Stimulated activated naive B cell treated with anti-CD40 and anti-IgM and Interleukin-4, amounts not matched to agents 10 μg/mL and 1 μg/mL and 100 μg/mL, for 72 hours (primary cell): ENCODE data around the gene METTL5.
"Not testable (repeated sequence)": the region's sequence is repeated elsewhere in the genome, so short reads cannot be mapped to it uniquely, and the experiment has no call there.

ENCODE experiments used
- ATAC-seq, 2 donors: fragments of 150-1000 bp; cut with Tn5 transposase; replicated peaks; 2 replicates each; pipeline ENCODE4 v1.10.0; 2021; ENCODE audit warnings: moderate library complexity in 1 of 2
- DNase-seq: peaks from one replicate; pipeline ENCODE4 v3.0.0; 2021
- H3K27ac Mint-ChIP-seq: one replicate; pipeline ENCODE4 v1.8.0; 2022; ENCODE audit warnings: mild to moderate bottlenecking, mixed read lengths
- H3K27me3 Mint-ChIP-seq, 2 donors: one replicate each; pipeline ENCODE4 v1.8.0; 2022; ENCODE audit warnings: mixed read lengths in 2 of 2
- H3K36me3 Mint-ChIP-seq, 2 donors: one replicate each; pipeline ENCODE4 v1.8.0; 2022; ENCODE audit warnings: mixed read lengths in 2 of 2, mild to moderate bottlenecking in 1 of 2
- H3K4me1 Mint-ChIP-seq, 2 donors: one replicate each; pipeline ENCODE4 v1.8.0; 2022; ENCODE audit warnings: mixed read lengths in 2 of 2, mild to moderate bottlenecking in 1 of 2
- H3K4me3 Mint-ChIP-seq, 2 donors: one replicate each; pipeline ENCODE4 v1.8.0; 2022; ENCODE audit warnings: mild to moderate bottlenecking in 2 of 2, mixed read lengths in 2 of 2, moderate library complexity in 1 of 2
- H3K9me3 Mint-ChIP-seq, 2 donors: one replicate each; pipeline ENCODE4 v1.8.0; 2022; ENCODE audit warnings: mixed read lengths in 2 of 2, mild to moderate bottlenecking in 1 of 2

Gene METTL5

GRCh38 chr2:169824373-169825333, at the start of gene METTL5:
METTL5 (minus strand) TSS chr2:169824905; CDS start chr2:169824597, 308 bp downstream.
- Mint-ChIP-seq H3K36me3 (peaks cover 11 to 24% of the 10 kb centered on the region in 2 donors), H3K27me3 (no peaks in the 10 kb centered on the region), H3K4me1 (peaks cover 27 to 52% of the 10 kb centered on the region in 2 donors), H3K4me3 (peak within 1 kb of the TSS; percentile 94), H3K9me3 (peaks cover 0 to 2% of the 10 kb centered on the region in 2 donors), H3K27ac (peak within 1 kb of the TSS; percentile 96)
- peak; percentile 67 to 71 for ATAC-seq
- DNase-seq = peak; percentile 79

- Mint-ChIP-seq H3K27ac (no peak overlapping the region), H3K4me3 (no peak overlapping the region), H3K36me3 (peaks cover 4 to 13% of the 10 kb centered on the region in 2 donors), H3K9me3 (no peaks in the 10 kb centered on the region), H3K27me3 (no peaks in the 10 kb centered on the region), H3K4me1 (peaks cover 2 to 8% of the 10 kb centered on the region in 2 donors)
- DNase-seq (no peak), ATAC-seq (no peak)
Measured at GRCh38 chr2:169871994-169872393, 47.3 kb upstream of the METTL5 start.

GRCh38 chr2:169871369-169871768, 46.7 kb upstream of the METTL5 start:
- not testable (repeated sequence) for H3K27ac Mint-ChIP-seq, DNase-seq, H3K4me3 Mint-ChIP-seq, H3K4me1 Mint-ChIP-seq, ATAC-seq, H3K9me3 Mint-ChIP-seq, H3K36me3 Mint-ChIP-seq, H3K27me3 Mint-ChIP-seq

- Mint-ChIP-seq H3K36me3 (peaks cover 0 to 7% of the 10 kb centered on the region in 2 donors), H3K27ac (peak overlapping the region; percentile 37), H3K4me1 (peaks cover 4 to 8% of the 10 kb centered on the region in 2 donors), H3K9me3 (no peaks in the 10 kb centered on the region), H3K27me3 (no peaks in the 10 kb centered on the region), H3K4me3 (no peak overlapping the region)
- DNase-seq (no peak), ATAC-seq (no peak)
Measured at GRCh38 chr2:169868951-169869350, 44.2 kb upstream of the METTL5 start.

GRCh38 chr2:169867579-169867978, 42.9 kb upstream of the METTL5 start:
- no peak for DNase-seq
- Mint-ChIP-seq H3K4me3 (no peak overlapping the region), H3K27me3 (no peaks in the 10 kb centered on the region), H3K4me1 (peaks cover 7 to 8% of the 10 kb centered on the region in 2 donors), H3K9me3 (no peaks in the 10 kb centered on the region), H3K36me3 (peaks cover 0 to 7% of the 10 kb centered on the region in 2 donors), H3K27ac (no peak overlapping the region)
- no peak for ATAC-seq

- not testable (repeated sequence) for H3K9me3 Mint-ChIP-seq, DNase-seq, ATAC-seq, H3K27me3 Mint-ChIP-seq, H3K27ac Mint-ChIP-seq, H3K4me3 Mint-ChIP-seq
- peaks cover 3 to 12% of the 10 kb centered on the region in 2 donors for H3K36me3 Mint-ChIP-seq
- H3K4me1 Mint-ChIP-seq = peaks cover 8 to 10% of the 10 kb centered on the region in 2 donors
Measured at GRCh38 chr2:169866230-169866629, 41.5 kb upstream of the METTL5 start.

GRCh38 chr2:169865492-169865891, 40.8 kb upstream of the METTL5 start:
- Mint-ChIP-seq H3K9me3 (no peaks in the 10 kb centered on the region), H3K27me3 (no peaks in the 10 kb centered on the region), H3K36me3 (peaks cover 3 to 10% of the 10 kb centered on the region in 2 donors), H3K4me1 (peaks cover 8 to 10% of the 10 kb centered on the region in 2 donors), H3K4me3 (no peak overlapping the region), H3K27ac (no peak overlapping the region)
- no peak for ATAC-seq
- no peak for DNase-seq

GRCh38 chr2:169862816-169863215, 38.1 kb upstream of the METTL5 start:
- Mint-ChIP-seq H3K27me3 (no peaks in the 10 kb centered on the region), H3K4me1 (peaks cover 0 to 11% of the 10 kb centered on the region in 2 donors)
- ATAC-seq = no peak

GRCh38 chr2:169860149-169860548, 35.4 kb upstream of the METTL5 start:
- peaks cover 0 to 10% of the 10 kb centered on the region in 2 donors for H3K4me1 Mint-ChIP-seq
- no peaks in the 10 kb centered on the region for H3K9me3 Mint-ChIP-seq
- H3K36me3 Mint-ChIP-seq = peaks cover 7 to 17% of the 10 kb centered on the region in 2 donors
- DNase-seq (no peak), ATAC-seq (no peak)
- H3K4me3 Mint-ChIP-seq = no peak overlapping the region
- H3K27ac Mint-ChIP-seq = peak overlapping the region; percentile 42
- no peaks in the 10 kb centered on the region for H3K27me3 Mint-ChIP-seq

More at GRCh38 chr2:169862816-169863215, 38.1 kb upstream of the METTL5 start:
- Mint-ChIP-seq H3K9me3 (no peaks in the 10 kb centered on the region), H3K4me3 (no peak overlapping the region), H3K36me3 (peaks cover 7 to 17% of the 10 kb centered on the region in 2 donors), H3K27ac (no peak overlapping the region)
- no peak for DNase-seq

GRCh38 chr2:169859423-169859822, 34.7 kb upstream of the METTL5 start:
- Mint-ChIP-seq H3K4me3 (no peak overlapping the region), H3K4me1 (peaks cover 0 to 10% of the 10 kb centered on the region in 2 donors), H3K36me3 (peaks cover 7 to 17% of the 10 kb centered on the region in 2 donors), H3K27me3 (no peaks in the 10 kb centered on the region), H3K9me3 (no peaks in the 10 kb centered on the region), H3K27ac (no peak overlapping the region)
- no peak for ATAC-seq
- DNase-seq = no peak

- DNase-seq, ATAC-seq, H3K27me3 Mint-ChIP-seq, H3K27ac Mint-ChIP-seq, H3K4me3 Mint-ChIP-seq, H3K9me3 Mint-ChIP-seq: not testable (repeated sequence)
- H3K4me1 Mint-ChIP-seq = peaks cover 9 to 25% of the 10 kb centered on the region in 2 donors
- peaks cover 12 to 28% of the 10 kb centered on the region in 2 donors for H3K36me3 Mint-ChIP-seq
Measured at GRCh38 chr2:169855281-169856258, 30.9 kb upstream of the METTL5 start.

- H3K27me3 Mint-ChIP-seq = no peaks in the 10 kb centered on the region
- peaks cover 14 to 31% of the 10 kb centered on the region in 2 donors for H3K36me3 Mint-ChIP-seq
- H3K9me3 Mint-ChIP-seq = peaks cover 0 to 6% of the 10 kb centered on the region in 2 donors
- no peak for DNase-seq
- peak overlapping the region; percentile 0 for H3K27ac Mint-ChIP-seq
- no peak overlapping the region for H3K4me3 Mint-ChIP-seq
- peak in 1 of 2 donors; percentile 20 for ATAC-seq
- peaks cover 9 to 30% of the 10 kb centered on the region in 2 donors for H3K4me1 Mint-ChIP-seq
Measured at GRCh38 chr2:169853041-169853668, 28.4 kb upstream of the METTL5 start.

GRCh38 chr2:169849710-169850109, 25.0 kb upstream of the METTL5 start:
- peak overlapping the region; percentile 17 for H3K27ac Mint-ChIP-seq
- H3K4me3 Mint-ChIP-seq = no peak overlapping the region
- no peak for DNase-seq
- peaks cover 22 to 38% of the 10 kb centered on the region in 2 donors for H3K36me3 Mint-ChIP-seq
- peaks cover 0 to 6% of the 10 kb centered on the region in 2 donors for H3K9me3 Mint-ChIP-seq
- no peak for ATAC-seq
- peaks cover 14 to 54% of the 10 kb centered on the region in 2 donors for H3K4me1 Mint-ChIP-seq
- no peaks in the 10 kb centered on the region for H3K27me3 Mint-ChIP-seq
